ENCODE results near the gene ZCCHC7. TPM values are rescaled to one million over a fixed set of nuclear protein-coding genes. Genes with fewer than 3 reads are reported as not detected.

ZCCHC7 gene
- total RNA-seq, 2 experiments from 2014 or later, result 76.4 to 108 TPM

DNA sequence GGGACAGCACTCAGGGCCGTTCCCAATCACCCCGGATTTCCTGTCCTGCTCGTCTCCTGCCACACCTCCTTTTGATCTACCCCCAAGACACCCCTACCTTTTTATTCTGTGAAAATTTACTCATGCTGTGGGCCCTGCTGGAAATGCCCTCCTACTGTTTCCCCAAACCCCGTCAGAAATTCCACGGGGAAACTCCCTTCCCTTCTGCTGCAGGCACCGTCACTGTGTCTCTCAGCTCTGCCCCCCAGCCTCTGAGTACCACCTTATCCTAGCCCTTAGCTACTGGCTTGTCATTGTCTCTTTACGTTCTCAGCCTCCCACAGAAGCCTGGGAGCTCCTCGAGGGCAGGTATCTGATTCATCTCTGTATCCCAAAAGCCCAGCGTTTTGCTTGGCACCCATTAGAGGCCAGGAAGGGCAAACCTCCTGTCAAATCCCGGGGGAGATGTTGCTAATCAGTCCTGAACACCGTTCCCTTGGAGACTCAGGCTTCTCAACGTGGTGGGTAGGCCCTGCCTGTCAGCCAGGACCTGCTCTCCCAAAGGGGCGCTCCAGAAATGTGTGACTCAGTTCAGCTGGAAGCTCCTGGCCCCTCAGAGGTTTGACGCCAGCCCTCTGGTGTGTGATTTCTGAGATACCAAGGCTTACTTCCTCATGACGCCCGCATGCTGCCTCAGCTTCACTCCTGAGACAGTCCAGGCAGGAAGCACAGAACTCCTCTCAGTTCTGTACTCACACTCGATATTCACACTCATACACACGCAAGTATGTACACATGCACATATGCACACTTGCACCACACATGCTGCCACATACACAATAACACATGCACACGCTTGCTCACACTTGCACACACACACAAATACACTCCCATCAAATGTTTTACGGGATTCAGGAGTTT is 251.4 kb downstream of the ZCCHC7 start:
- TSS peak; percentile 83 for BruUV-seq (replicated peaks)
- CTCF ChIA-PET (ENCODE audit: unreplicated experiment), result interaction anchor here (2.0 to 3.3 kb wide), 3 partner anchors 10 to 40 kb away, joined by 7 to 21 read pairs (median 11); no protein-coding TSS in a partner anchor

DNA sequence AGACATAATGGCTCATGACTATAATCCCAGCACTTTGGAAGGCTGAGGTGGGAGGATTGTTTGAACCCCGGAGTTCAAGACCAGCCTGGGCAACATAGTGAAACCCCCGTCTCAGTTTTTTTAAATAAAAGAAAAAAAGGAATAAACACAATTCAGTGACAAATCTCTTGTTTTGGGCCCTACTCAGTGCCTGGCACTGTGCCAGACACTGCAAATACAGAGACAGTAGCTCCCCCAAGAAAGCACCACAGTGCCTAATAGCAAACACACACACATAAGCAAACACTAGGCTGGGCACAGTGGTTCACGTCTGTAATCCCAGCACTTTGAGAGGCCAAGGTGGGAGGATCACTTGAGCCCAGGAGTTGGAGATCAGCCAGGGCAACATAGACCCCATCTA is 252.5 kb downstream of the ZCCHC7 start:
- no TSS peak for BruUV-seq (replicated peaks)
- ChIA-PET POLR2A (interaction anchor here (0.5 to 12.9 kb wide), 25 partner anchors 9 to 368 kb away, joined by 3 to 298 read pairs (median 8); partner anchors contain the start of gene POLR1E), CTCF (ENCODE audit: unreplicated experiment) (interaction anchor here (0.9 to 3.3 kb wide), 6 partner anchors 9 to 39 kb away, joined by 3 to 21 read pairs (median 6); no protein-coding TSS in a partner anchor)

More for the DNA sequence above, 251.4 kb downstream of the ZCCHC7 start:
- no peak for TF ChIP-seq EZH2phosphoT487 (IDR thresholded peaks at IDR 0.05; ENCODE audit: borderline replicate concordance, low read depth, low read length)
- TF ChIP-seq, protein P1, sequence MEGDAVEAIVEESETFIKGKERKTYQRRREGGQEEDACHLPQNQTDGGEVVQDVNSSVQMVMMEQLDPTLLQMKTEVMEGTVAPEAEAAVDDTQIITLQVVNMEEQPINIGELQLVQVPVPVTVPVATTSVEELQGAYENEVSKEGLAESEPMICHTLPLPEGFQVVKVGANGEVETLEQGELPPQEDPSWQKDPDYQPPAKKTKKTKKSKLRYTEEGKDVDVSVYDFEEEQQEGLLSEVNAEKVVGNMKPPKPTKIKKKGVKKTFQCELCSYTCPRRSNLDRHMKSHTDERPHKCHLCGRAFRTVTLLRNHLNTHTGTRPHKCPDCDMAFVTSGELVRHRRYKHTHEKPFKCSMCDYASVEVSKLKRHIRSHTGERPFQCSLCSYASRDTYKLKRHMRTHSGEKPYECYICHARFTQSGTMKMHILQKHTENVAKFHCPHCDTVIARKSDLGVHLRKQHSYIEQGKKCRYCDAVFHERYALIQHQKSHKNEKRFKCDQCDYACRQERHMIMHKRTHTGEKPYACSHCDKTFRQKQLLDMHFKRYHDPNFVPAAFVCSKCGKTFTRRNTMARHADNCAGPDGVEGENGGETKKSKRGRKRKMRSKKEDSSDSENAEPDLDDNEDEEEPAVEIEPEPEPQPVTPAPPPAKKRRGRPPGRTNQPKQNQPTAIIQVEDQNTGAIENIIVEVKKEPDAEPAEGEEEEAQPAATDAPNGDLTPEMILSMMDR (conservative IDR thresholded peaks at IDR 0.05; ENCODE audit: low read length), result no peak
- intact Hi-C loops (cut with micrococcal nuclease; ENCODE audit: unreplicated experiment), result loop anchor here (1.0 to 5.0 kb wide), 7 partner anchors 37 to 375 kb away; partner anchors contain the start of gene PAX5
- H3K27ac ChIP-seq (ENCODE audit: low read depth, low read length, poor library complexity, severe bottlenecking), result peak overlapping the region; percentile 99
- H2AFZ ChIP-seq (ENCODE audit: low read length), result no peak overlapping the region; the same call in 1 of the 2 replicates
- POLR2A ChIA-PET, result interaction anchor here (0.6 to 12.9 kb wide), 22 partner anchors 9 to 353 kb away, joined by 3 to 298 read pairs (median 6); no protein-coding TSS in a partner anchor
- no peaks in the 10 kb centered on the region; the same call in 1 of the 2 replicates for H3K79me2 ChIP-seq (ENCODE audit: insufficient read depth, low read depth, low read length)
- DNase-seq (ENCODE audit: low spot score), result peak; percentile 70
- H3K4me3 ChIP-seq (ENCODE audit: low read depth, low read length, poor library complexity, severe bottlenecking), result peak overlapping the region; percentile 37
- no peaks in the 10 kb centered on the region for H3K9me2 ChIP-seq (ENCODE audit: insufficient read depth, low read length)
- peaks cover 8% of the 10 kb centered on the region; the same call in 1 of the 2 replicates for H3K36me3 ChIP-seq (ENCODE audit: insufficient read depth, low read length)
- peak overlapping the region; percentile 80 for H3K4me2 ChIP-seq (ENCODE audit: low read length)
- H3K4me1 ChIP-seq (ENCODE audit: insufficient read depth, low read length, poor library complexity, severe bottlenecking), result peaks cover 86% of the 10 kb centered on the region
- H4K20me1 ChIP-seq (ENCODE audit: insufficient read depth, low read length), result no peaks in the 10 kb centered on the region
- H3K9me3 ChIP-seq (ENCODE audit: low read length), result no peaks in the 10 kb centered on the region

More for the DNA sequence above, 252.5 kb downstream of the ZCCHC7 start:
- no peak for TF ChIP-seq EZH2phosphoT487 (IDR thresholded peaks at IDR 0.05; ENCODE audit: borderline replicate concordance, low read depth, low read length)
- TF ChIP-seq, protein P1 (conservative IDR thresholded peaks at IDR 0.05; ENCODE audit: low read length), result no peak
- DNase-seq (ENCODE audit: low spot score), result no peak
- H3K36me3 ChIP-seq (ENCODE audit: insufficient read depth, low read length), result peaks cover under 1% of the 10 kb centered on the region; the same call in 1 of the 2 replicates
- no peaks in the 10 kb centered on the region for H4K20me1 ChIP-seq (ENCODE audit: insufficient read depth, low read length)
- H3K4me3 ChIP-seq (ENCODE audit: low read depth, low read length, poor library complexity, severe bottlenecking), result no peak overlapping the region
- H3K9me3 ChIP-seq (ENCODE audit: low read length), result no peaks in the 10 kb centered on the region
- no peaks in the 10 kb centered on the region for H3K9me2 ChIP-seq (ENCODE audit: insufficient read depth, low read length)
- intact Hi-C loops (cut with micrococcal nuclease; ENCODE audit: unreplicated experiment), result loop anchor here (5.0 kb wide), 2 partner anchors 341 to 376 kb away; partner anchors contain the start of gene PAX5
- H3K4me1 ChIP-seq (ENCODE audit: insufficient read depth, low read length, poor library complexity, severe bottlenecking), result peaks cover 93% of the 10 kb centered on the region
- H3K4me2 ChIP-seq (ENCODE audit: low read length), result peak overlapping the region; percentile 80
- peak overlapping the region; percentile 99 for H3K27ac ChIP-seq (ENCODE audit: low read depth, low read length, poor library complexity, severe bottlenecking)
- H3K79me2 ChIP-seq (ENCODE audit: insufficient read depth, low read depth, low read length), result no peaks in the 10 kb centered on the region; the same call in 1 of the 2 replicates
- no peak overlapping the region; the same call in 1 of the 2 replicates for H2AFZ ChIP-seq (ENCODE audit: low read length)

All from OCI-LY7 (cell line).